HTERT RPE-1 (cell line): ENCODE measurements around the gene DNAH2.

Experiments
- in situ Hi-C: fragments of 300-500 bp; cut with MboI; formaldehyde crosslinking; loops from 4 replicates; pipeline ENCODE4 v1.14.3; 2020; ENCODE audit warnings: low sequenced_read_pairs

The DNAH2 gene

GRCh38 chr17:7818026-7818425, 100.5 kb downstream of the DNAH2 start:
- in situ Hi-C loops: no loop called here

GRCh38 chr17:7818746-7819645, 101.5 kb downstream of the DNAH2 start:
- in situ Hi-C loops: no loop called here

GRCh38 chr17:7820231-7820630, 102.7 kb downstream of the DNAH2 start:
- in situ Hi-C loops: no loop called here

- in situ Hi-C loops: no loop called here
These were observed 104.6 kb downstream of the DNAH2 start for GRCh38 chr17:7822126-7822525.

- in situ Hi-C loops: no loop called here
These were observed 106.0 kb downstream of the DNAH2 start for GRCh38 chr17:7823581-7824001.

- in situ Hi-C loops: no loop called here
These were observed 106.7 kb downstream of the DNAH2 start for GRCh38 chr17:7824021-7824924.

GRCh38 chr17:7825206-7825990, 107.9 kb downstream of the DNAH2 start:
- in situ Hi-C loops: no loop called here

GRCh38 chr17:7830616-7831015, 113.1 kb downstream of the DNAH2 start:
- in situ Hi-C loops: no loop called here

GRCh38 chr17:7831233-7831632, 113.7 kb downstream of the DNAH2 start:
- in situ Hi-C loops: no loop called here

- in situ Hi-C loops: no loop called here
These were observed 114.9 kb downstream of the DNAH2 start for GRCh38 chr17:7832431-7832830.

- in situ Hi-C loops: no loop called here
These were observed 115.7 kb downstream of the DNAH2 start for GRCh38 chr17:7833011-7833794.

- in situ Hi-C loops: no loop called here
These were observed 116.4 kb downstream of the DNAH2 start, which contains the start of gene KDM6B for GRCh38 chr17:7833795-7834541. Gene KDM6B (plus strand): TSS chr17:7834217. CDS start chr17:7845555, 11,338 bp downstream.

- in situ Hi-C loops: no loop called here
These were observed 117.0 kb downstream of the DNAH2 start for GRCh38 chr17:7834542-7834956.

- in situ Hi-C loops: no loop called here
These were observed 117.6 kb downstream of the DNAH2 start for GRCh38 chr17:7834957-7835813.

- in situ Hi-C loops: no loop called here
These were observed 118.5 kb downstream of the DNAH2 start for GRCh38 chr17:7835814-7836595.

- in situ Hi-C loops: no loop called here
These were observed 119.3 kb downstream of the DNAH2 start for GRCh38 chr17:7836596-7837407.
